NB4 (cell line): ENCODE data around the gene SOX8.

Source experiments
- DNase-seq: peaks from one replicate; pipeline ENCODE4 v3.0.0; 2010; ENCODE audit warnings: low read depth
- H3K4me3 ChIP-seq: one replicate; pipeline ENCODE4 v1.5.1; 2011; ENCODE audit warnings: mild to moderate bottlenecking, low read depth, low read length, moderate library complexity
- MAX ChIP-seq: IDR thresholded peaks from 2 replicates; pipeline ENCODE4 v1.6.1; 2011; ENCODE audit warnings: low read depth, low read length
- MYC ChIP-seq: IDR thresholded peaks from 2 replicates; pipeline ENCODE4 v1.6.1; 2011; ENCODE audit warnings: low read depth, low read length
- POLR2A ChIP-seq: IDR thresholded peaks from 2 replicates; pipeline ENCODE4 v1.6.1; 2011; ENCODE audit warnings: mild to moderate bottlenecking; ENCODE audit not compliant: insufficient read length; ENCODE audit errors: extremely low read depth
- TF ChIP-seq, protein P1 (sequence below): IDR thresholded peaks from one replicate; pipeline ENCODE4 v1.5.1; 2012; ENCODE audit warnings: low read depth, low read length

SOX8 gene

DNA sequence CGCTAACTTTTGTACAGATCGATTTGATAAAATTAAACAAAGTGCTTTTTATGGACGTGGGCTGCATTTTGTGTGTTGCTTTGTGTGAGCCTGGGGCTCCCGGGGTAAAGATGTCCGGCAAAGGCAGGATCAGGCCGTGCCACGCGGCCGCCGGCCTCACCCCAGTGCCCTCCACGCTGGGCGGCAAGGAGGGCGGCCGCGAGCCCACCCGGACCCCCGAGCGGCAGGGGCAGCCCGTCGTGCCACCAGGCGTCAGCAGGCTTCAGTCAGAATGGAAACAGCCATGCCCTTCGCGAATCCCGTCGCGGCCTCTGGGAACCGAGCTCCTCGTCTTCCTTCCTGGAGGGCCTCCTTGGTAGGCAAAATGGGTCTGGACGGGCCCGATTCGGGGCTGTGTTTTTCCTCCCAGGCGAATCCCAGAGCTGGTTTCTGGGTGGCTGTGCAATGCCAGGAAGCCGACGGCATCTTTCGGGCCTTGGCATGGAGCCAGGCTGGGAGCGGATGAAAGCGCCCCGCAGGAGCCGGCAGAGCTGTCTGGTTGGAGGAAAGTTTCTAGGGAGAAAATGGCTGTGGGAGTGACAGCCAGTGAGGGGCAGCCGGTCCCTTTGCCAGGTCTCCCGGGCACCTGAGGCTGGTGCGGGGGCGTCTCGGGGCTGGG lies 5.5 kb downstream of the SOX8 start:
- TF ChIP-seq MAX: no peak
- TF ChIP-seq, protein P1, sequence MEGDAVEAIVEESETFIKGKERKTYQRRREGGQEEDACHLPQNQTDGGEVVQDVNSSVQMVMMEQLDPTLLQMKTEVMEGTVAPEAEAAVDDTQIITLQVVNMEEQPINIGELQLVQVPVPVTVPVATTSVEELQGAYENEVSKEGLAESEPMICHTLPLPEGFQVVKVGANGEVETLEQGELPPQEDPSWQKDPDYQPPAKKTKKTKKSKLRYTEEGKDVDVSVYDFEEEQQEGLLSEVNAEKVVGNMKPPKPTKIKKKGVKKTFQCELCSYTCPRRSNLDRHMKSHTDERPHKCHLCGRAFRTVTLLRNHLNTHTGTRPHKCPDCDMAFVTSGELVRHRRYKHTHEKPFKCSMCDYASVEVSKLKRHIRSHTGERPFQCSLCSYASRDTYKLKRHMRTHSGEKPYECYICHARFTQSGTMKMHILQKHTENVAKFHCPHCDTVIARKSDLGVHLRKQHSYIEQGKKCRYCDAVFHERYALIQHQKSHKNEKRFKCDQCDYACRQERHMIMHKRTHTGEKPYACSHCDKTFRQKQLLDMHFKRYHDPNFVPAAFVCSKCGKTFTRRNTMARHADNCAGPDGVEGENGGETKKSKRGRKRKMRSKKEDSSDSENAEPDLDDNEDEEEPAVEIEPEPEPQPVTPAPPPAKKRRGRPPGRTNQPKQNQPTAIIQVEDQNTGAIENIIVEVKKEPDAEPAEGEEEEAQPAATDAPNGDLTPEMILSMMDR: no peak
- no peak for TF ChIP-seq MYC
- TF ChIP-seq POLR2A: no peak
- no peak overlapping the region for H3K4me3 ChIP-seq
- DNase-seq: no peak

- DNase-seq: no peak
- no peak overlapping the region for H3K4me3 ChIP-seq
- no peak for TF ChIP-seq MYC
- no peak for TF ChIP-seq POLR2A
- TF ChIP-seq, protein P1: no peak
- TF ChIP-seq MAX: no peak
Observed at GRCh38 chr16:987906-988305, 6.3 kb downstream of the SOX8 start.

DNA sequence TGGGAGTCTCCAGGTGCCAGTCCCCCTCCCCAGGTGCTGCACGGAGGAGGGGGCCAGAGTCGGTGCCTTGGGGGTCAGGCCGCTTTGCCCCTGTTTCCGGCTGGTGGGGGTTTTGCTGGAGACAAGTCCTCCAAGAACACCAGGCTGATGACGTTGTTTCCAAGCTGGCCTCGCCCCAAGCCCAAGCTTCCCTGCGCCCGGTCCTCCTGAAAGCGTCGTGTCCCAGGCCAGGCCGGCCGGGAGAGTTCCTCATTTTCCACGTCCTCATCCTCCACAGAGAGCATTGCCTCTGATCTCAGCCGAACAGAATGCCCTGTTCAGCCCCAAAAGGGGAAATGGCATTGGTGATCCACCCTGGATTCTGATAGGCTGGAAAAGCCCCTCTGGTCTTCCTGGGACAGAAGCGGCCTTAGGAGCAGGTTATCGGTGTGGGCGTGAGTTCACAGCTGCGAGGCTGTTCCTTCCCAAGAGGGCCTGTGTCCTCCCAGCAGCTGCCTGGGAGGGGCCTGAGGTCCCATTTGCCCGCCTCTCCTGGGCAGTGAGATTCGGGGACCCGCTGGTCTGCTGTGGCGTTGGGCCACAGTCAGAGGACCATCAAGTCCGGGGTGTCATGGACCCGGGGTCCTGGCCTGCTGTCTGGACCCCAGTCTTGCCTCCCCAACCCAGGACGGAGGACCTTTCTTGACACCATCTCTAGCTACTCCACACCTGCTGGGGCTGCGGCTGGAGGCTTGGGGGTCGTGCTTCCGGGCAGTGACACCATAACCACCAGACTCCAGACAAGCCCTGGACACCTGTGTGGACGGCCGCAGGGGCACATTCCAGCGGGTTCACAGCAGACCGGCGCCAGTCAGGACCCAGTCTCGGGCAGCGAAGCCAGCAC lies 7.1 kb downstream of the SOX8 start:
- DNase-seq: no peak
- H3K4me3 ChIP-seq: no peak overlapping the region
- TF ChIP-seq, protein P1: no peak
- no peak for TF ChIP-seq POLR2A
- no peak for TF ChIP-seq MAX
- no peak for TF ChIP-seq MYC

GRCh38 chr16:989354-989814 lies 7.8 kb downstream of the SOX8 start:
- no peak overlapping the region for H3K4me3 ChIP-seq
- no peak for DNase-seq
- TF ChIP-seq POLR2A (no peak), MYC (no peak), MAX (no peak)
- TF ChIP-seq, protein P1: no peak

GRCh38 chr16:990516-991291 lies 9.1 kb downstream of the SOX8 start:
- TF ChIP-seq MAX (no peak), MYC (no peak), POLR2A (no peak)
- TF ChIP-seq, protein P1: no peak
- no peak for DNase-seq
- no peak overlapping the region for H3K4me3 ChIP-seq
